Common myeloid progenitor, CD34-positive (primary cell): ENCODE results near the gene ZNF100.

ENCODE experiments used
- CTCF ChIA-PET: fragments of 350-600 bp; sonication (Branson Sonifier 250); formaldehyde crosslinking; loops from one replicate; lab custom pipeline; 2021; ENCODE audit warnings: antibody characterized with exemption; lab: Charles Lee
- POLR2A ChIA-PET: fragments of 350-600 bp; sonication (Branson Sonifier 250); formaldehyde crosslinking; loops from one replicate; lab custom pipeline; 2021; ENCODE audit warnings: antibody characterized with exemption; lab: Charles Lee
- DNase-seq, 3 donors: peaks; one replicate each; pipeline versions ENCODE4 v3.0.0 to v3.0.0-alpha.2; 2013
- H3K27ac ChIP-seq, 2 experiments: 1 replicate in 1 of 2; 2 replicates in 1 of 2; pipeline ENCODE4 v1.7.0; 2013; ENCODE audit warnings: inconsistent platforms in 2 of 2, low read length in 2 of 2, mild to moderate bottlenecking in 2 of 2, low read depth in 1 of 2, moderate library complexity in 1 of 2; ENCODE audit not compliant: severe bottlenecking in 2 of 2, insufficient read depth in 1 of 2, poor library complexity in 1 of 2
- H3K27me3 ChIP-seq, 5 experiments: replicated peaks in 2 of 5; 1 replicate in 3 of 5; 2 replicates in 2 of 5; pipeline versions ENCODE4 v1.6.1 to v1.7.0; 2013; ENCODE audit warnings: low read length in 4 of 5, mild to moderate bottlenecking in 2 of 5, moderate library complexity in 2 of 5, inconsistent platforms in 1 of 5; ENCODE audit not compliant: insufficient read depth in 5 of 5, control insufficient read depth in 4 of 5
- H3K36me3 ChIP-seq, 4 experiments: 1 replicate in 2 of 4; 2 replicates in 2 of 4; pipeline versions ENCODE4 v1.6.1 to v1.7.0; 2013; ENCODE audit warnings: low read length in 3 of 4, control low read depth in 1 of 4, mild to moderate bottlenecking in 1 of 4; ENCODE audit not compliant: control insufficient read depth in 4 of 4, insufficient read depth in 4 of 4
- H3K4me1 ChIP-seq, 4 experiments: 1 replicate in 3 of 4; 2 replicates in 1 of 4; pipeline versions ENCODE4 v1.6.1 to v1.7.1; 2013; ENCODE audit warnings: low read length in 3 of 4, mild to moderate bottlenecking in 3 of 4, control low read depth in 1 of 4, inconsistent platforms in 1 of 4, moderate library complexity in 1 of 4; ENCODE audit not compliant: control insufficient read depth in 4 of 4, insufficient read depth in 4 of 4; ENCODE audit errors: control extremely low read depth in 1 of 4
- H3K4me3 ChIP-seq, 7 experiments: 1 replicate in 4 of 7; 2 replicates in 3 of 7; pipeline versions ENCODE4 v1.5.1 to v1.7.0; 2013; ENCODE audit warnings: mild to moderate bottlenecking in 7 of 7, low read length in 6 of 7, moderate library complexity in 6 of 7, inconsistent platforms in 2 of 7, low read depth in 2 of 7, control low read depth in 1 of 7; ENCODE audit not compliant: insufficient read depth in 4 of 7, control insufficient read depth in 1 of 7; ENCODE audit errors: extremely low read depth in 1 of 7
- H3K9me3 ChIP-seq, 5 experiments: 1 replicate in 4 of 5; 2 replicates in 1 of 5; pipeline versions ENCODE4 v1.6.1 to v1.7.1; 2013; ENCODE audit warnings: low read length in 4 of 5, mild to moderate bottlenecking in 2 of 5, inconsistent platforms in 1 of 5, low read depth in 1 of 5, moderate library complexity in 1 of 5; ENCODE audit not compliant: control insufficient read depth in 4 of 5, insufficient read depth in 2 of 5; ENCODE audit errors: control extremely low read depth in 1 of 5
- WGBS: methylation state at CpG from one replicate; pipeline ENCODE4 v1.1.5; 2013; ENCODE audit not compliant: insufficient coverage; 5-methylcytosine and 5-hydroxymethylcytosine counted together

ZNF100 gene

GRCh38 chr19:21707065-21707464 lies 60.3 kb downstream of the ZNF100 start:
- H3K27me3 ChIP-seq: no peaks in the 10 kb centered on the region
- CTCF ChIA-PET: no interaction called here
- H3K4me3 ChIP-seq: no peak overlapping the region
- DNase-seq: no peak
- no peak overlapping the region for H3K27ac ChIP-seq
- H3K9me3 ChIP-seq: peaks cover 0 to 12% (median 0%) of the 10 kb centered on the region in 5 experiments
- POLR2A ChIA-PET: no interaction called here
- WGBS: no CpG with 5 or more reads among the region's 4 CpGs
- no peaks in the 10 kb centered on the region for H3K36me3 ChIP-seq
- H3K4me1 ChIP-seq: no peaks in the 10 kb centered on the region

GRCh38 chr19:21705393-21705792 lies 62.0 kb downstream of the ZNF100 start:
- Histone ChIP-seq H3K27me3 (no peaks in the 10 kb centered on the region), H3K9me3 (peaks cover 0 to 12% (median 0%) of the 10 kb centered on the region in 5 experiments), H3K4me3 (no peak overlapping the region), H3K27ac (no peak overlapping the region), H3K36me3 (no peaks in the 10 kb centered on the region), H3K4me1 (no peaks in the 10 kb centered on the region)
- ChIA-PET CTCF (no interaction called here), POLR2A (no interaction called here)
- no peak for DNase-seq
- WGBS: 80% methylated on average over 1 of the region's 1 CpG

GRCh38 chr19:21704320-21704719 lies 63.1 kb downstream of the ZNF100 start:
- DNase-seq: no peak
- Histone ChIP-seq H3K9me3 (peaks cover 0 to 6% (median 0%) of the 10 kb centered on the region in 5 experiments), H3K27me3 (no peaks in the 10 kb centered on the region), H3K36me3 (no peaks in the 10 kb centered on the region), H3K4me3 (no peak overlapping the region), H3K27ac (no peak overlapping the region), H3K4me1 (no peaks in the 10 kb centered on the region)
- ChIA-PET CTCF (interaction anchor here (0.6 to 1.1 kb wide), 2 partner anchors 10 to 221 kb away, joined by 3 read pairs; no protein-coding TSS in a partner anchor), POLR2A (no interaction called here)
- WGBS: no CpG with 5 or more reads among the region's 3 CpGs

- POLR2A ChIA-PET: interaction anchor here (0.6 kb wide), 1 partner anchor 191 kb away, joined by 3 read pairs; no protein-coding TSS in a partner anchor
- CTCF ChIA-PET: interaction anchor here (1.4 to 1.6 kb wide), 3 partner anchors 14 to 496 kb away, joined by 4 to 6 read pairs (median 6); no protein-coding TSS in a partner anchor
- H3K27me3 ChIP-seq: no peaks in the 10 kb centered on the region
- H3K4me3 ChIP-seq: no peak overlapping the region
- H3K4me1 ChIP-seq: no peaks in the 10 kb centered on the region
- no peaks in the 10 kb centered on the region for H3K9me3 ChIP-seq
- no peak for DNase-seq
- no peak overlapping the region for H3K27ac ChIP-seq
- WGBS: 90% methylated on average over 3 of the region's 3 CpGs
- no peaks in the 10 kb centered on the region for H3K36me3 ChIP-seq
Observed at GRCh38 chr19:21699197-21699596, 68.2 kb downstream of the ZNF100 start.

GRCh38 chr19:21698215-21698614 lies 69.2 kb downstream of the ZNF100 start:
- no peak overlapping the region for H3K27ac ChIP-seq
- DNase-seq: peak; percentile 54 to 78 (median 65)
- ChIA-PET CTCF (interaction anchor here (0.6 to 2.4 kb wide), 7 partner anchors 13 to 1700 kb away, joined by 3 to 17 read pairs (median 4); no protein-coding TSS in a partner anchor), POLR2A (interaction anchor here (1.0 to 1.2 kb wide), 2 partner anchors 112 to 193 kb away, joined by 3 read pairs; partner anchors contain the start of gene ZNF429)
- no peak overlapping the region for H3K4me3 ChIP-seq
- H3K4me1 ChIP-seq: no peaks in the 10 kb centered on the region
- no peaks in the 10 kb centered on the region for H3K36me3 ChIP-seq
- 60% methylated on average over 1 of the region's 4 CpGs for WGBS
- H3K9me3 ChIP-seq: no peaks in the 10 kb centered on the region
- no peaks in the 10 kb centered on the region for H3K27me3 ChIP-seq

GRCh38 chr19:21697698-21698097 lies 69.7 kb downstream of the ZNF100 start:
- H3K27ac ChIP-seq: no peak overlapping the region
- no peaks in the 10 kb centered on the region for H3K9me3 ChIP-seq
- DNase-seq: no peak
- H3K4me3 ChIP-seq: no peak overlapping the region
- ChIA-PET CTCF (interaction anchor here (0.6 to 2.4 kb wide), 8 partner anchors 10 to 1700 kb away, joined by 3 to 17 read pairs (median 4); no protein-coding TSS in a partner anchor), POLR2A (interaction anchor here (1.0 to 1.2 kb wide), 2 partner anchors 112 to 192 kb away, joined by 3 read pairs; partner anchors contain the start of gene ZNF429)
- H3K36me3 ChIP-seq: no peaks in the 10 kb centered on the region
- H3K4me1 ChIP-seq: no peaks in the 10 kb centered on the region
- H3K27me3 ChIP-seq: no peaks in the 10 kb centered on the region
- WGBS: 100% methylated on average over 2 of the region's 3 CpGs

GRCh38 chr19:21694171-21694906 lies 73.0 kb downstream of the ZNF100 start:
- 98% methylated on average over 4 of the region's 7 CpGs for WGBS
- H3K27ac ChIP-seq: peak overlapping the region in 1 of 2 experiments; percentile 3
- no peak overlapping the region for H3K4me3 ChIP-seq
- POLR2A ChIA-PET: no interaction called here
- no peak for DNase-seq
- H3K36me3 ChIP-seq: no peaks in the 10 kb centered on the region
- no peaks in the 10 kb centered on the region for H3K27me3 ChIP-seq
- CTCF ChIA-PET: interaction anchor here (1.2 kb wide), 1 partner anchor 10 kb away, joined by 3 read pairs; no protein-coding TSS in a partner anchor
- H3K9me3 ChIP-seq: no peaks in the 10 kb centered on the region
- H3K4me1 ChIP-seq: no peaks in the 10 kb centered on the region
